Muscle of arm (tissue), 12 donors: ENCODE measurements around the gene SLC2A9. TPM values are rescaled to one million over a fixed set of nuclear protein-coding genes. Genes with fewer than 3 reads are reported as not detected.
A peak's percentile ranks its signal among the peaks of the same experiment; 100 is the strongest.
"Not testable (repeated sequence)": the region's sequence is repeated elsewhere in the genome, so short reads cannot be mapped to it uniquely, and the experiment has no call there.

ENCODE experiments used
- DNase-seq: peaks from one replicate; pipeline ENCODE4 v3.0.0-alpha.2; 2013
- polyA plus RNA-seq, 12 donors: library from polyadenylated mRNA; unstranded; fragments of 120-200 nt; gene quantifications; one replicate each; pipeline ENCODE4 v1.2.1, GENCODE V29; 2013; ENCODE audit not compliant: insufficient read length in 12 of 12

SLC2A9 gene
- polyA plus RNA-seq, 12 donors, result 3.6 to 7.0 (median 4.6) TPM; not detected in 2

GRCh38 chr4:9929111-9929510 lies 92.2 kb downstream of the SLC2A9 start:
- no peak for DNase-seq

- DNase-seq, result no peak
Observed at GRCh38 chr4:9927341-9928007, 93.8 kb downstream of the SLC2A9 start.

GRCh38 chr4:9926586-9926985 lies 94.7 kb downstream of the SLC2A9 start:
- no peak for DNase-seq

- no peak for DNase-seq
Observed at GRCh38 chr4:9925750-9926439, 95.4 kb downstream of the SLC2A9 start.

GRCh38 chr4:9924750-9925149 lies 96.5 kb downstream of the SLC2A9 start:
- DNase-seq, result peak; percentile 13

- DNase-seq, result peak; percentile 8
Observed at GRCh38 chr4:9923195-9923812, 98.0 kb downstream of the SLC2A9 start.

GRCh38 chr4:9921326-9921725 lies 100.0 kb downstream of the SLC2A9 start:
- no peak for DNase-seq

GRCh38 chr4:9920029-9920428 lies 101.3 kb downstream of the SLC2A9 start:
- DNase-seq, result no peak

- no peak for DNase-seq
Observed at GRCh38 chr4:9919047-9919446, 102.2 kb downstream of the SLC2A9 start.

- DNase-seq, result peak; percentile 13
Observed at GRCh38 chr4:9918484-9918883, 102.8 kb downstream of the SLC2A9 start.

GRCh38 chr4:9916937-9917336 lies 104.4 kb downstream of the SLC2A9 start:
- no peak for DNase-seq

- DNase-seq, result no peak
Observed at GRCh38 chr4:9916346-9916745, 105.0 kb downstream of the SLC2A9 start.

GRCh38 chr4:9913846-9914245 lies 107.5 kb downstream of the SLC2A9 start:
- no peak for DNase-seq

GRCh38 chr4:9906996-9907395 lies 114.3 kb downstream of the SLC2A9 start:
- DNase-seq, result no peak

GRCh38 chr4:9904976-9905587 lies 116.2 kb downstream of the SLC2A9 start:
- DNase-seq, result no peak

- no peak for DNase-seq
Observed at GRCh38 chr4:9903317-9903716, 118.0 kb downstream of the SLC2A9 start.

- DNase-seq, result no peak
Observed at GRCh38 chr4:9901257-9901656, 120.0 kb downstream of the SLC2A9 start.

GRCh38 chr4:9900633-9901032 lies 120.7 kb downstream of the SLC2A9 start:
- not testable (repeated sequence) for DNase-seq

- DNase-seq, result peak; percentile 65
Observed at GRCh38 chr4:9899306-9900055, 121.8 kb downstream of the SLC2A9 start.

GRCh38 chr4:9898596-9899305 lies 122.5 kb downstream of the SLC2A9 start:
- peak; percentile 35 for DNase-seq

- DNase-seq, result no peak
Observed at GRCh38 chr4:9895333-9895705, 126.0 kb downstream of the SLC2A9 start.
